GM18517 (cell line): Measurements from ENCODE around the gene AKT3.
A peak's percentile ranks its signal among the peaks of the same experiment; 100 is the strongest.
"Not testable (repeated sequence)": the region's sequence is repeated elsewhere in the genome, so short reads cannot be mapped to it uniquely, and the experiment has no call there.

Source experiments
- ATAC-seq: cut with Tn5 transposase; IDR thresholded peaks from one replicate; pipeline ENCODE4 v1.9.1; 2021; ENCODE audit warnings: mild to moderate bottlenecking, moderate library complexity; ENCODE audit not compliant: unreplicated experiment

The AKT3 gene

GRCh38 chr1:243842978-243843511 is 7.0 kb downstream of the AKT3 start:
- ATAC-seq, result no peak

GRCh38 chr1:243842161-243842560 is 7.9 kb downstream of the AKT3 start:
- no peak for ATAC-seq

- no peak for ATAC-seq
Observed at GRCh38 chr1:243841507-243841906, 8.5 kb downstream of the AKT3 start.

- ATAC-seq, result peak; percentile 57
Observed at GRCh38 chr1:243837907-243838535, 12.0 kb downstream of the AKT3 start.

- no peak for ATAC-seq
Observed at GRCh38 chr1:243834130-243834529, 15.9 kb downstream of the AKT3 start.

- no peak for ATAC-seq
Observed at GRCh38 chr1:243831463-243831862, 18.6 kb downstream of the AKT3 start.

- ATAC-seq, result no peak
Observed at GRCh38 chr1:243827206-243827605, 22.8 kb downstream of the AKT3 start.

- ATAC-seq, result not testable (repeated sequence)
Observed at GRCh38 chr1:243824907-243825306, 25.1 kb downstream of the AKT3 start.

- ATAC-seq, result no peak
Observed at GRCh38 chr1:243821177-243821680, 28.8 kb downstream of the AKT3 start.

GRCh38 chr1:243819438-243819839 is 30.6 kb downstream of the AKT3 start:
- ATAC-seq, result no peak

- no peak for ATAC-seq
Observed at GRCh38 chr1:243818978-243819377, 31.1 kb downstream of the AKT3 start.

GRCh38 chr1:243814718-243815117 is 35.3 kb downstream of the AKT3 start:
- ATAC-seq, result no peak

- not testable (repeated sequence) for ATAC-seq
Observed at GRCh38 chr1:243807346-243807745, 42.7 kb downstream of the AKT3 start.

GRCh38 chr1:243806310-243806709 is 43.7 kb downstream of the AKT3 start:
- ATAC-seq, result no peak

GRCh38 chr1:243802736-243803135 is 47.3 kb downstream of the AKT3 start:
- no peak for ATAC-seq

- no peak for ATAC-seq
Observed at GRCh38 chr1:243801378-243801777, 48.7 kb downstream of the AKT3 start.

- no peak for ATAC-seq
Observed at GRCh38 chr1:243799908-243800307, 50.1 kb downstream of the AKT3 start.

GRCh38 chr1:243798726-243799125 is 51.3 kb downstream of the AKT3 start:
- no peak for ATAC-seq

- no peak for ATAC-seq
Observed at GRCh38 chr1:243796016-243796415, 54.0 kb downstream of the AKT3 start.

GRCh38 chr1:243793298-243793697 is 56.7 kb downstream of the AKT3 start:
- no peak for ATAC-seq

GRCh38 chr1:243792891-243793290 is 57.2 kb downstream of the AKT3 start:
- ATAC-seq, result no peak

GRCh38 chr1:243792401-243792800 is 57.6 kb downstream of the AKT3 start:
- ATAC-seq, result no peak
